H9 (cell line): ENCODE data around the gene CNMD. TPM values are rescaled to one million over a fixed set of nuclear protein-coding genes. Genes with fewer than 3 reads are reported as not detected.

Experiments
- DNase-seq: peaks from one replicate; pipeline ENCODE4 v3.0.0-alpha.2; 2017
- H2AFZ ChIP-seq: one replicate; pipeline ENCODE4 v1.6.1; 2013; ENCODE audit warnings: mild to moderate bottlenecking, low read length, control low read depth, moderate library complexity
- H2AK5ac ChIP-seq: 2 replicates; pipeline ENCODE4 v1.6.1; 2013; ENCODE audit warnings: low read length, control low read depth, mixed read lengths; ENCODE audit not compliant: insufficient read length
- H2BK120ac ChIP-seq: one replicate; pipeline ENCODE4 v1.6.1; 2013; ENCODE audit warnings: low read depth, mild to moderate bottlenecking, low read length, control low read depth, inconsistent platforms; ENCODE audit not compliant: poor library complexity, severe bottlenecking
- H2BK12ac ChIP-seq: 2 replicates; pipeline ENCODE4 v1.6.1; 2013; ENCODE audit warnings: low read length, control low read depth, mixed read lengths, low read depth; ENCODE audit not compliant: insufficient read length
- H2BK15ac ChIP-seq: 2 replicates; pipeline ENCODE4 v1.6.1; 2013; ENCODE audit warnings: low read depth, low read length, control low read depth
- H2BK20ac ChIP-seq: one replicate; pipeline ENCODE4 v1.6.1; 2013; ENCODE audit warnings: low read depth, mild to moderate bottlenecking, low read length, control low read depth, inconsistent platforms; ENCODE audit not compliant: poor library complexity, severe bottlenecking
- H2BK5ac ChIP-seq: 2 replicates; pipeline ENCODE4 v1.6.1; 2013; ENCODE audit warnings: low read length, control low read depth, mixed read lengths; ENCODE audit not compliant: insufficient read length
- H3K14ac ChIP-seq: 2 replicates; pipeline ENCODE4 v1.6.1; 2013; ENCODE audit warnings: low read length, control low read depth; ENCODE audit not compliant: insufficient read depth
- H3K18ac ChIP-seq: 2 replicates; pipeline ENCODE4 v1.6.1; 2013; ENCODE audit warnings: low read depth, mild to moderate bottlenecking, mixed read lengths, low read length, control low read depth; ENCODE audit not compliant: insufficient read length
- H3K23ac ChIP-seq: 2 replicates; pipeline ENCODE4 v1.6.1; 2013; ENCODE audit warnings: low read length, control low read depth, mixed read lengths, low read depth; ENCODE audit not compliant: insufficient read length
- H3K23me2 ChIP-seq: 2 replicates; pipeline ENCODE4 v1.6.1; 2013; ENCODE audit warnings: low read depth, mild to moderate bottlenecking, mixed read lengths, low read length, control low read depth; ENCODE audit not compliant: insufficient read length, poor library complexity, severe bottlenecking
- H3K27ac ChIP-seq: 2 replicates; pipeline ENCODE4 v1.5.1; 2013; ENCODE audit warnings: low read length, control low read depth, mixed read lengths, low read depth; ENCODE audit not compliant: insufficient read length
- H3K27me3 ChIP-seq: 2 replicates; pipeline ENCODE4 v1.6.1; 2013; ENCODE audit warnings: low read length, control low read depth, inconsistent platforms; ENCODE audit not compliant: insufficient read depth
- H3K4ac ChIP-seq: 2 replicates; pipeline ENCODE4 v1.6.1; 2013; ENCODE audit warnings: low read depth, mild to moderate bottlenecking, control low read depth, inconsistent platforms, low read length, moderate library complexity
- H3K4me1 ChIP-seq: 2 replicates; pipeline ENCODE4 v1.6.1; 2013; ENCODE audit warnings: low read length, control low read depth, inconsistent platforms; ENCODE audit not compliant: insufficient read depth
- H3K4me2 ChIP-seq: 2 replicates; pipeline ENCODE4 v1.6.1; 2013; ENCODE audit warnings: low read length, control low read depth, mixed read lengths; ENCODE audit not compliant: insufficient read length, insufficient read depth
- H3K56ac ChIP-seq: 2 replicates; pipeline ENCODE4 v1.6.1; 2013; ENCODE audit warnings: low read depth, mild to moderate bottlenecking, mixed read lengths, low read length, control low read depth; ENCODE audit not compliant: insufficient read length
- H3K79me1 ChIP-seq: 2 replicates; pipeline ENCODE4 v1.6.1; 2013; ENCODE audit warnings: low read depth, mild to moderate bottlenecking, moderate library complexity, low read length, control low read depth, inconsistent platforms; ENCODE audit not compliant: insufficient read depth, poor library complexity, severe bottlenecking
- H3K79me2 ChIP-seq: 2 replicates; pipeline ENCODE4 v1.6.1; 2013; ENCODE audit warnings: low read length, control low read depth, inconsistent platforms; ENCODE audit not compliant: insufficient read depth
- H3K9ac ChIP-seq: 2 replicates; pipeline ENCODE4 v1.6.1; 2013; ENCODE audit warnings: low read length, control low read depth, mixed read lengths; ENCODE audit not compliant: insufficient read length; ENCODE audit errors: extremely low read depth
- H3K9me3 ChIP-seq: one replicate; pipeline ENCODE4 v1.6.1; 2013; ENCODE audit warnings: low read depth, low read length, inconsistent platforms; ENCODE audit not compliant: control insufficient read depth
- H3T11ph ChIP-seq: one replicate; pipeline ENCODE4 v1.6.1; 2013; ENCODE audit warnings: mild to moderate bottlenecking, low read length, control low read depth, inconsistent platforms
- H4K20me1 ChIP-seq: one replicate; pipeline ENCODE4 v1.6.1; 2013; ENCODE audit not compliant: control insufficient read depth, insufficient read length, insufficient read depth
- H4K5ac ChIP-seq: 2 replicates; pipeline ENCODE4 v1.6.1; 2013; ENCODE audit warnings: low read depth, mild to moderate bottlenecking, mixed read lengths, low read length, control low read depth; ENCODE audit not compliant: insufficient read length
- H4K8ac ChIP-seq: replicated peaks from 2 replicates; pipeline ENCODE4 v1.6.1; 2013; ENCODE audit warnings: low read length, control low read depth, mixed read lengths, low read depth; ENCODE audit not compliant: insufficient read length
- H4K91ac ChIP-seq: 2 replicates; pipeline ENCODE4 v1.6.1; 2013; ENCODE audit warnings: low read depth, mild to moderate bottlenecking, moderate library complexity, mixed read lengths, low read length, control low read depth; ENCODE audit not compliant: insufficient read length
- H3K27ac Mint-ChIP-seq, 3 experiments: 2 replicates in 2 of 3; 3 replicates in 1 of 3; pipeline ENCODE4 v1.8.0; 2020 to 2021; ENCODE audit warnings: mixed read lengths in 3 of 3, mild to moderate bottlenecking in 1 of 3, moderate library complexity in 1 of 3
- H3K27me3 Mint-ChIP-seq: 2 replicates; pipeline ENCODE4 v1.8.0; 2021; ENCODE audit warnings: low read depth, mild to moderate bottlenecking, moderate library complexity, mixed read lengths
- H3K36me3 Mint-ChIP-seq, 3 experiments: 2 replicates in 2 of 3; 3 replicates in 1 of 3; pipeline ENCODE4 v1.8.0; 2020 to 2021; ENCODE audit warnings: low read depth in 3 of 3, mixed read lengths in 3 of 3; ENCODE audit not compliant: insufficient read depth in 1 of 3
- H3K4me1 Mint-ChIP-seq, 2 experiments: 2 replicates each; pipeline ENCODE4 v1.8.0; 2020; ENCODE audit warnings: mixed read lengths in 2 of 2
- H3K4me3 Mint-ChIP-seq, 2 experiments: 2 replicates in 1 of 2; 3 replicates in 1 of 2; pipeline ENCODE4 v1.8.0; 2020 to 2021; ENCODE audit warnings: mild to moderate bottlenecking in 2 of 2, mixed read lengths in 2 of 2, moderate library complexity in 1 of 2
- H3K9me3 Mint-ChIP-seq, 2 experiments: 2 replicates in 1 of 2; 3 replicates in 1 of 2; pipeline ENCODE4 v1.8.0; 2020; ENCODE audit warnings: mild to moderate bottlenecking in 2 of 2, mixed read lengths in 2 of 2, moderate library complexity in 1 of 2
- CTCF ChIP-seq: fragments of 200-600 bp; sonication (generic); conservative IDR thresholded peaks from 3 replicates; pipeline ENCODE4 v1.8.0; 2021; ENCODE audit warnings: antibody characterized with exemption, mild to moderate bottlenecking
- total RNA-seq: library from RNA; stranded (reverse); gene quantifications from 2 replicates; pipeline ENCODE4 v1.2.1, GENCODE V29; 2021

Gene CNMD
- total RNA-seq, 1 experiment from 2014 or later, result 96.0 TPM

- peaks cover 4% of the 10 kb centered on the region; the same call in 1 of the 2 replicates for H3K27me3 Mint-ChIP-seq
- no peak overlapping the region for H4K8ac ChIP-seq
These were observed 2.2 kb downstream of the CNMD start for GRCh38 chr13:52737451-52737850.

More at GRCh38 chr13:52737451-52737850, 2.2 kb downstream of the CNMD start:
- Histone ChIP-seq H3K27me3 (no peaks in the 10 kb centered on the region), H3K14ac (no peak overlapping the region), H3K56ac (no peak overlapping the region), H3K79me2 (no peaks in the 10 kb centered on the region), H2AK5ac (no peak overlapping the region), H3K79me1 (no peaks in the 10 kb centered on the region), H2BK120ac (no peak overlapping the region), H2BK15ac (no peak overlapping the region), H3K9me3 (no peaks in the 10 kb centered on the region), H3K27ac (peak overlapping the region; percentile 34), H3K18ac (no peak overlapping the region), H3K4me1 (peaks cover 2% of the 10 kb centered on the region; the same call in 1 of the 2 replicates), H2AFZ (no peak overlapping the region), H2BK20ac (no peak overlapping the region), H4K5ac (no peak overlapping the region), H2BK12ac (no peak overlapping the region), H3K23ac (no peak overlapping the region), H2BK5ac (no peak overlapping the region), H3K4me2 (peak overlapping the region; percentile 57), H4K20me1 (no peaks in the 10 kb centered on the region), H3K23me2 (peaks cover 10% of the 10 kb centered on the region), H3K4ac (no peak overlapping the region), H4K91ac (no peak overlapping the region), H3K9ac (no peak overlapping the region), H3T11ph (no peak overlapping the region)
- Mint-ChIP-seq H3K4me3 (peak overlapping the region; percentile 79 to 88; a peak in 4 of 5 replicates), H3K4me1 (peaks cover 47 to 56% of the 10 kb centered on the region in 2 experiments), H3K27ac (peak overlapping the region in 2 of 3 experiments; percentile 76 to 93; a peak in 4 of 7 replicates), H3K9me3 (peaks cover 1 to 3% of the 10 kb centered on the region in 2 experiments; a peak in 4 of 5 replicates), H3K36me3 (peaks cover 5 to 29% (median 25%) of the 10 kb centered on the region in 3 experiments)
- no peak for TF ChIP-seq CTCF
- no peak for DNase-seq
